ENCODE results near the gene ALG14.

Gene ALG14

DNA sequence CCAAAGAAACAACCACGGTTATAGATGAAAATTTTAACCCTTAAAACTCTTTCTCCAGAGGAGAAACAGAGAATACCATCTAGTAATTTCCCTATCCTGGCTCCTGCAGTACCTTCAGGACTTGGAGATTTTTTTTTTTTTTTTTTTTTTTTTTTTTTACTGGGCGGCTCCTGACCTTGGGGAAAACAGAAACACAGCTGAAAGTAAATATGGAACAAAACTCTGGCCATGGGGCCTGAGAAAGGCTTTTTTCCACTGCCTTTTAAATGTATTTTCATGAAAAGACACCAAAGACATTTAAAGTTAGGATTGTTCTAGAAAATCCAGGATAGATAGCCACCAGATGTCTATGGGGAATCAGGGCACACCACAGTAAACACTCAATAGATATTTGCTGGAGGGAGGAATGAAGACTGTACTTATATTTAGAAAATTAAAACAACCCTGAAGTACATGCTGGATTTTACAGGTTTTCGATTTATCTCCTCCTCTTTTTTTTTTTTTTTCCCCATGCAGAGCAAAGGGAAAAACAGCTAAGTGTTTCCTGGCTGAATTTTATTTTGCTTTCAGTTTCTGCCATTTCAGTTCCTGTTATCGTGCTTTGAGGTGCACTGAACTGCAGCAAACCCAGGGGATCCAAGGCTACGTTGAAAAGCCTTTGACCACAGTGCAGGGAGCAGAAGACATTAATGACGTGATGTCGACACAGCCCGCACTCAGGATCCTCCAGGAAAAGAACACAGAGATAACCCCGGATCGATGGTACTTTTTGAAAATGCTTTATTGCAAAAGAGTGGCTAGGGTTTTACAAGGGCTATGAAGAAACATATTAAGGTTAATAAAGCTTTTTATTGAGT is 110.1 kb downstream of the ALG14 start:
- H3K4me3 ChIP-seq (ENCODE audit: low read depth, low read length) = peak overlapping the region; percentile 62
- DNase-seq (ENCODE audit: low read depth) = peak; percentile 87
- TF ChIP-seq CTCF (IDR thresholded peaks at IDR 0.05; ENCODE audit: low read depth, low read length) = no peak
- TF ChIP-seq, protein P1, sequence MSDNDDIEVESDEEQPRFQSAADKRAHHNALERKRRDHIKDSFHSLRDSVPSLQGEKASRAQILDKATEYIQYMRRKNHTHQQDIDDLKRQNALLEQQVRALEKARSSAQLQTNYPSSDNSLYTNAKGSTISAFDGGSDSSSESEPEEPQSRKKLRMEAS (IDR thresholded peaks at IDR 0.05; ENCODE audit: low read depth, low read length) = no peak
- TF ChIP-seq POLR2A (IDR thresholded peaks at IDR 0.05; ENCODE audit: extremely low read depth, insufficient read length) = no peak
- no peak for TF ChIP-seq MYC (IDR thresholded peaks at IDR 0.05; ENCODE audit: low read depth, low read length)

DNA sequence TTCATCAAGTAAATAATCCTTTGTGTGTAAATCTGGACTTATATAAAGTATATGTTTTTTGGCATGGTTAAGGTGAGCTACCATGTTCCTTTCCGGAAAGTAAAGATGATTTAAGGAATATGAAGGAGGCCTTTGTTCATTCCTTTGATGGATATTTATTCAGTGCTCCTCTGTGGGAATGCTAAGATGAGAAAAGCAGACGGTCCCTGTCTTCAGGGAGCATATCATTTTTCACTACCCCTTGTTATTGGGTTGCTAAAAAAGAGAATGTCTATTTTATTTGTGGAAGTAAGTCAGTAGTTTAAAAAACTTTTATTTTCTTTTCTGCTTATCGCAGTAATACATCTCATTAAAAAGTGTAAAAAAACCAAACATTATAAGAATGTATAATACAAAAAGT is 110.8 kb downstream of the ALG14 start:
- no peak for DNase-seq (ENCODE audit: low read depth)
- no peak overlapping the region for H3K4me3 ChIP-seq (ENCODE audit: low read depth, low read length)
- TF ChIP-seq CTCF (IDR thresholded peaks at IDR 0.05; ENCODE audit: low read depth, low read length) (no peak), MYC (IDR thresholded peaks at IDR 0.05; ENCODE audit: low read depth, low read length) (no peak), POLR2A (IDR thresholded peaks at IDR 0.05; ENCODE audit: extremely low read depth, insufficient read length) (no peak)
- TF ChIP-seq, protein P1 (IDR thresholded peaks at IDR 0.05; ENCODE audit: low read depth, low read length) = no peak

DNA sequence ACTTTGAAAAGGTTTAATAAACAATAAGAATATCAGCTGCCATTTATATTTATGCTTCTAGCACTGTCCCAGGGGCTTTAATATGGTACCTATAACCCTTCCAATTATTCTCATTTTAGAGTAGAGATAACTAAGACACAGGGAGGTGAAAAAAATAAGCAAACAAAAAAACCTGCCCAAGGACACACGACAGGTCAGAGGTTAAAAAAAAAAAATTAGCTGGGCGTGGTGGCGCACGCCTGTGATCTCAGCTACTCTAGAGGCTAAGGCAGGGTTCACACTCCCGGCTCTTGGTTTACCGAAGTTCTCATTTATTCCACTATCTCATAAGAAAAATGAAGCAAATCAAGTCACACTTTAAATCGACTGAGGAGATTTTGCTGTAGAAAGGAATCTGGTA is 111.2 kb downstream of the ALG14 start:
- TF ChIP-seq, protein P1 (IDR thresholded peaks at IDR 0.05; ENCODE audit: low read depth, low read length) = no peak
- no peak for TF ChIP-seq CTCF (IDR thresholded peaks at IDR 0.05; ENCODE audit: low read depth, low read length)
- no peak for DNase-seq (ENCODE audit: low read depth)
- H3K4me3 ChIP-seq (ENCODE audit: low read depth, low read length) = no peak overlapping the region

- no peak overlapping the region for H3K4me3 ChIP-seq (ENCODE audit: low read depth, low read length)
- DNase-seq (ENCODE audit: low read depth) = no peak
- TF ChIP-seq POLR2A (IDR thresholded peaks at IDR 0.05; ENCODE audit: extremely low read depth, insufficient read length) = no peak
- no peak for TF ChIP-seq CTCF (IDR thresholded peaks at IDR 0.05; ENCODE audit: low read depth, low read length)
Measured at GRCh38 chr1:94958081-94958480, 114.7 kb downstream of the ALG14 start.

GRCh38 chr1:94955767-94956632 is 116.8 kb downstream of the ALG14 start:
- no peak for DNase-seq (ENCODE audit: low read depth)
- TF ChIP-seq MYC (IDR thresholded peaks at IDR 0.05; ENCODE audit: low read depth, low read length) (no peak), POLR2A (IDR thresholded peaks at IDR 0.05; ENCODE audit: extremely low read depth, insufficient read length) (no peak), CTCF (IDR thresholded peaks at IDR 0.05; ENCODE audit: low read depth, low read length) (no peak)
- TF ChIP-seq, protein P1 (IDR thresholded peaks at IDR 0.05; ENCODE audit: low read depth, low read length) = no peak
- no peak overlapping the region for H3K4me3 ChIP-seq (ENCODE audit: low read depth, low read length)

Measured in NB4 (cell line).